Tongue (tissue), 2 donors: ENCODE results near the gene BPIFB3. TPM values are rescaled to one million over a fixed set of nuclear protein-coding genes. Genes with fewer than 3 reads are reported as not detected.
"Not testable (repeated sequence)": the region's sequence is repeated elsewhere in the genome, so short reads cannot be mapped to it uniquely, and the experiment has no call there.

Experiments used
- DNase-seq: peaks from one replicate; pipeline ENCODE4 v3.0.0-alpha.2; 2015
- total RNA-seq: library from RNA; depleted of rRNA; stranded (reverse); fragments of >200 nt; gene quantifications from one replicate; pipeline ENCODE4 v1.2.3, GENCODE V29; 2014

BPIFB3 gene
- total RNA-seq, 1 donor from 2014 or later = 11.3 TPM

DNA sequence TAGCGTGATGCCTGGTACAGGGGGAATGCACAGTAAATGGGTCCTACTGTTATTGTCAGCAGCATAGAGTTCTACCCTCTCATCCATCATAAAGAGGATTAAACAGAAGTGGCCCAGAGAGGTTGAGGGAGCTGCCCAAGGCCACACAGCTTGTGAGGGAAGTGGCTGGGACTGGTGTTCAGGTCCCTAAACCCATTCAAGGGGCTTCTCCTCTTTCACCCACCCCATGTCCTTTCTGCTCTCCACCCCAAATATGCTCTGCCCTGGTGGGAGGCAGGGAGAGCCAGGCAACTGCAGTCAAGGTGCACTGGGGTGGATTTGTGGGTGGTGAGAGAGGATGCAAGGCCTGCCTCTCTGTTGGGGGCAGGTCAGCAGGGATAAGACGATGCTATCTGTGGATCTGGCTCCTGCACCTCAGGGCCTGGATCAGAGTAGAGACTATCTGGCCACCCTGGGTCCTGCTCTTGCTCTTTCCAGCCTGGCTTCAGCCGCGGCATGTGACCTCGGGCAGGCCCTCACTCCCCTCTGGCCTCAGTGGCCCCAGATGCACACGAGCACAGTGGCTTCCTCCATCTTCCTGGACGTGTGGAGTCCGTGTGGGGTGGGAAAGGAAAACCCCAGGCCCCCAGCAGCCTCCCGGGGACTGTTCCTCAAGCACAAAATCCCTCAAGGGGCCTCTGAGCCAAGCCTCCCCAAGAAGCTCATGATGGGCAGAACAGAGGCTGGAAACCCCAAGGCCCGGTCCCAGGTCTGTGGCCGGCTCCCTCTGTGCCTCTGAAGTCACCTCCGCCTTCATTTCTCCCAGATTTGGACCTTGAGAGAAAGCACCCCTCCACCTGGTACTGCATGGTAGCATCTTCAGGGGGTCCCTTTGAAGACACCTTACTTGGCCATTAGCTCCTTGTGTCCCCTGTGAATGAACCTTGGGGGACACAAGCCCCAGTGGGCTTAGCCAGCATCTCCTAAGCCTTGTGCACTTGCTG is 25.6 kb upstream of the BPIFB3 start:
- no peak for DNase-seq

DNA sequence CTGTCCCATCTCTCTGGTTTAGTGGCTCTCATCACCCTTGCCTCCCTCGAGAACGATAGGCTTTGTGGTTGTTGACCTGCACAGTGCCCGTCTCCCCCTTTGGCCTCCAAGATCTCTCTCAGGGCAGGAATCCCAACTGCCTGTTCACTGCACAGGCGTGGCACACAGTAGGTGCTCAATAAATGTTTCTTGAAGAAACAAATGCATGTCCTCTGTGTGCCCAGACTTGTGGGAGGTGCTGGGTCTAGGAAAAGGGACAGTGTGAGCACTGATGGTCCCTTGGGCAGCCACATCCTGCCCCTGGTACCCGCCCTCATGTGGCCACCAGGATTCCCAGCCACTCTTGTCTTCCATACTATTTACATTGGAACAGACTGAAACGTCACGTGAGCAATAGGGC is 24.8 kb upstream of the BPIFB3 start:
- no peak for DNase-seq

GRCh38 chr20:33030076-33030475 is 23.6 kb upstream of the BPIFB3 start:
- DNase-seq = no peak

GRCh38 chr20:33030569-33030968 is 23.1 kb upstream of the BPIFB3 start:
- no peak for DNase-seq

DNA sequence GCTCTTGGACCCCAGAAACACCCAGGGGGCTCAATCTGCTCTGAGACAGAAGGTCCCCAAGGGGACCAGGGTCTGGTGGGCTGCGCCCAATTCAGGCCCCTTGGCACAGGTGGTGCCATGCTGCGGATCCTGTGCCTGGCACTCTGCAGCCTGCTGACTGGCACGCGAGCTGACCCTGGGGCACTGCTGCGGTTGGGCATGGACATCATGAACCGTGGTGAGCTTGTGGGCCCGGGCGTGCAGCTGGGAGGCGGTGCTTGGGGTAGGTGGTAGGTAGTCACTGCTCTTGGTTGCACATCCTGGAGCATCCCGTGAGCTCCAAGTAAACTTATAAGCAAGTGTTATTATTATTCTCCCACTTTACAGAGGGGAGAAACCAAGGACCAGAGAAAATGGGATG is 22.2 kb upstream of the BPIFB3 start, which contains the start of gene BPIFB6:
TSS of gene BPIFB6 (plus strand) at position 118 of the 400 bp plus-strand sequence. CDS start at position 118, 0 bp downstream.
- no peak for DNase-seq

DNA sequence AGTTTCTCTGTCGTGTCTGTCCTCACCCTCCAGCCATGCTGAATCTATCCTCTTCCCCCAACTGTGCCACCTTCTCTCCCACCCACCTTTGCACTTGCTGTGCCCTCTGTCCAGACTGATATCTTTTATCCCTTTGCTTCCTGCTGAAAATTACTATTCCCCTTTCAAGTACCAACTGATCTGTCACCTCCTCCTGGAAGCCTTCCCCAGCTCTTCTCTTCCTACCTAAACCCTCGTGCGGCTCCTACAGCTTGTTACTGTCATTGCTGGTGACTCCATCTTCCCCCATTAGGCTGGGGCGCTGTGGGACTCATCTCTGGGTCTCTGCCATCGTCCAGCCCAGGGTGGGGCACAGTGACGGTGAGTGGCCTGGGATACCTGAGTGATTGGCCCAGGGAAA is 21.1 kb upstream of the BPIFB3 start:
- DNase-seq = no peak

DNA sequence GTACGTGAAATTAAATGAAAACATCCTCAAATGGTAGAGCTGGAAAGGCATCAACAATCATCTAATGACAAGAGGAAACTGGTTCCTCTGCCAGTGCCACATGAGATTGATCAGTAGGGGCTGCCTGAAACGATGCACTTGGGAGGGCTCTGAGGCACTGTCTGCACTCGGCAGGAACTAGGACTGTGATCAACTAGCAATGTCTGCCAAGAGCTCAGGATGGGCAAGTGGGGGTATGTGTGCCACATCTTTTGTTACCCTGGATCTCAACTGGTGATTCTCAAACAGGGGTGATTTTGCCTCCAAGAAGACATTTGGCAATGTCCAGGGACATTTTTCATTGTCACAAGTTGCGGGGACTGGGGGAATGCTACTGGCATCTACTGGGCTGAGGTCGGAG is 20.3 kb upstream of the BPIFB3 start:
- no peak for DNase-seq

GRCh38 chr20:33034115-33034514 is 19.6 kb upstream of the BPIFB3 start:
- no peak for DNase-seq

- DNase-seq = no peak
Observed at GRCh38 chr20:33034901-33035492, 18.7 kb upstream of the BPIFB3 start.

- no peak for DNase-seq
Observed at GRCh38 chr20:33037456-33037855, 16.2 kb upstream of the BPIFB3 start.

GRCh38 chr20:33038243-33038642 is 15.5 kb upstream of the BPIFB3 start:
- DNase-seq = no peak

GRCh38 chr20:33042430-33042829 is 11.3 kb upstream of the BPIFB3 start:
- DNase-seq = no peak

DNA sequence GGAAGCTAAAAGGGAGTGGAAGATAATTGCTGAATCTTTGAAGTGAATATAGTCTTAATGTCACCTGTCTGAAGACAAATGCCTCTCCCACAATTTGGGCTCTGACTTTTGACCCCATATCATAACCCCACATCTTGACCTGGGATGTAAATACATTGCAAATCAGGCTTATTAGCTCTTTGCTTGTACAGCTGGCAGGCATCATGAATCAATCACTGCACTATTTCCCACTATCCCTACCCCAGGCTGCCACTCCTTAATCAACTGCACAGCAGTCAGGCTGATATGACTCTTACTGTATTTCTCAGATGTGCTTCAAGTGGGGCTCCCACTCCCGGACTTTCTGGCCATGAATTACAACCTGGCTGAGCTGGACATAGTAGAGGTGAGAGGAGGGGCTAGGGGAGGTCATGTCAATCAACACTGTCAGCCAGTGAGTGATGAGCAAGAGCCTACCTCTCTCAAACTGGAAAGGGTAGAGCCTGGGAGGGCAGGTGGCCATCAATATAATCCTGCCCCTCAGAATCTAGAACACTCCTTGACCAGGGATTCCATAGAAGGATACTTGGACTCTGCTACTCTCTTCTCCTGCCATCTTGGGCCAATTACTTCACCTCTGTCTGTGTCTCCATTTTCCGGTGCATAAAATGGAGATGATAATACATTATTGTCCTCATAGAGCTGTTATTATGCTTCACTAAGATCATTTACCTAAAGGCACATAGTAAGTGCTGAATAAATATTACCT is 10.5 kb upstream of the BPIFB3 start:
- DNase-seq = no peak

DNA sequence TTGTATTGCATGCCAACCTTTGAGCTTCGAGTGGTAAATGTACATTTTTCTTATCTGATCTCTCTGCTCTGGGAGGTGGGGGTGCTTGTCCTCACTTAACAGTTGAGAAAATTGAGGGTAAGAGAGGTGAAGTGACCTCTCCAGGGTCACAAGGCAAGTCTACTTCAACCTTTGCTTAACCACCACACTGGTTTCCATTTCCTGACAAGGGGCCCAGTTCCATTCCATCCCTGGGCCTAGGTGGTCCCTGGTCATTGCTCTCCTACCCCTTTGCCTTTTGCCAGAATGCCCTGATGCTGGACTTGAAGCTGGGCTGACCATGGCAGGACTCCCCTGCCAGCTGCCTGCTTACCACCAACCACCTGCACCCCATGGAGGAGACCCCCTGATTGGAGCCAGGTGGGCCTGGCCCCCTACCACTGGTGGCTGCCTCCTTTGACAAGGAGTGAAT is 9.9 kb upstream of the BPIFB3 start:
- DNase-seq = no peak

DNA sequence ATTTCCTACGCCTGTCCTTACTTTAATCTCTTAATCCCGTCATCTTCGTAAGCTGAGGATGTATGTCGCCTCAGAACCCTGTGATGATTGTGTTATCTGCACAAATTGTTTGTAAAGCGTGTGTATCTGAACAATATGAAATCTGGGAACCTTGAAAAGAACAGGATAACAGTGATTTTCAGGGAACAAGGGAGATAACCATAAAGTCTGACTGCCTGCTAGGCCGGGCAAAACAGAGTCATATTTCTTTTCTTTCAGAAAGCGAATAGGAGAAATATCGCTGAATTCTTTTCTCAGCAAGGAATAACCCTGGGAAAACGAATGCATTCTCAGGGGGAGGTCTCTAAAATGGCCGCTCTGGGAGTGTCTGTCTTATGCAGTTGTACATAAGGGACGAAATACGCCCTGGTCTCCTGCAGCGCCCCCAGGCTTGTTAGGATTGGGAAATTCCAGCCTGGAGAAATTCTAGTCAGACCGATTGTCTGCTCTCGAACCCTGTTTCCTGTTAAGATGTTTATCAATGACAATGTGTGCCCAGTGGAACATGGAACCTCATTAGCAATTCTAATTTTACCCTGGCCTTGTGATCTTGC is 8.5 kb upstream of the BPIFB3 start:
- not testable (repeated sequence) for DNase-seq

DNA sequence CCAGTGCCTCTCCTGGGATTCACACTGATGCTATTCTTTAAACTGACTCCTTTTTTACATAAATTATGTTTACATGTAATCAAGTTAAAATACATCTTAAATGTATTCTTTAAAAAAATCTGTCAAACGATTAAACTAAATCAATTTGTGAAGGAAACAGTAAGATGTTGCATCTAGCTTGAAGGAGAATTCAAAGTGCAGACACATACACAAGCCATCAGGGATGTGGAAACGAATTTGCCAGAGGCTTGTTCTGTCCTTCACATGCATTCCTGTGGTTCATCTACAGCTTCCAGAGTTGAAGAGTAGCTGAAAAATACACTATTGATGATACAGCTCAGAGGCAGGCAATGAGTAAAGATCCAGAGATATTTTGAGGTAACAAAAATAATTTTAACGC is 7.3 kb upstream of the BPIFB3 start:
- no peak for DNase-seq

- no peak for DNase-seq
Observed at GRCh38 chr20:33051333-33051732, 2.4 kb upstream of the BPIFB3 start.

- no peak for DNase-seq
Observed at GRCh38 chr20:33054381-33054780, 678 bp downstream of the BPIFB3 start.

DNA sequence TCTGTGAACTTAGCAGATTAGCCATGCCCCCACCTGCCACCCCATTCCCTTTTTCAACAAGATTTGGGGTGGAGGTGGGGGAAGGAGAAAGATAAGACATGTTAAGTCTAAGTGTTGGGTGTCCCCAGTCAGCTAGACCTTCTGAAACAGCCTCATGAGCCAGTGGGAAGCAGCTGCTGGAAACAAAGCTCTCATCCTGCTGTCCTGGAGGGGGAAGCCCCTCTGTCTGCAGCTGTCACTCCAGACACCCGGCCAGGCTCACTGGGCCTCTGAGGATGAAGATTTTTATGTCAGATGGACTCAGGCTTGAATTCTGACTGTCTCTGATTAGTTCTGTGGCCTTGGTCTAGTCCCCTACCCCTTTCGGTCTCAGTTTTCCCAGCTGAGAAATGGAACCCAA is 1.1 kb downstream of the BPIFB3 start:
- peak; percentile 43 for DNase-seq

DNA sequence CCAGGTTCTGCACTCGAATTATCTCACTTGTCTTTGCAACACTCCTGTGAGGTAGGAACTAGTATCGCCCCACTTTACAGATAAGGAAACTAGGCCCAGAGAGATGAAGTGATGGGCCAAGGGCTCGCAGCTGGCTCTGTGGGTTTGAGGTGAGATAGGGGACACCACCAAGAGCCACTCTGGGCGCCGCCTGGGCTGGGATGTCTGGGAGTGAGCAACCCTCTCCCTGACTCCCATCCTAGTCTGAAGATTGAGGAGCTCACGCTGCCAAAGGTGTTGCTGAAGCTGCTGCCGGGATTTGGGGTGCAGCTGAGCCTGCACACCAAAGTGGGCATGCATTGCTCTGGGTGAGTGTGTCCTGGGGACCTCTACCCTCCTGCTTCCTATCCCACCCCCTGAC is 5.4 kb downstream of the BPIFB3 start:
- DNase-seq = no peak

DNA sequence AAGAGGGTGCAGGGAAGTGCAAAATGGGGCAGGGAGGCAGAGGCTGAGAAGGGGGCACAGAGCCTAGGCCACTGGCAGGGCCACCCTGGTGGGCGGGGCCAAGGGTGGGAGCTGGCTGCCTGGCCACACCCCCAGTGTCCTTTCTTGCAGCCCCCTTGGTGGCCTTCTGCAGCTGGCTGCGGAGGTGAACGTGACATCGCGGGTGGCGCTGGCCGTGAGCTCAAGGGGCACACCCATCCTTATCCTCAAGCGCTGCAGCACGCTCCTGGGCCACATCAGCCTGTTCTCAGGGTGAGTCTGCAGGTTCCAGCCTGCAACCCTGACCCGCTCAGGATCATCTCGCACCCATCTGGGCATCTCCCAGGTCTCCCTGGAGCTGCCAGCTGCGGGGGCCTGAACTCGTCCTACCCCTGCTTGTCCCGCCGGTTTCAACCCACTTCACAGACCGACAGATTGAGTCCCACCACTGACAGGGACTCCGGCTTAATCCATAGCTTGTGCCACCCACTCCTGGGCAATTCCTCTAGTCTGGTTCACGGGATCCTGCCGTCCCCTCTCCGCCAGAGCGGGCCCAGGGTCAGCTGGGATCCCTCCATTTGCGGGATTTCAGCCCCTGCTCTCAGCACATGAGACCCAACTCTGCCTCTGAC is 6.2 kb downstream of the BPIFB3 start:
- no peak for DNase-seq

- peak; percentile 13 for DNase-seq
Observed at GRCh38 chr20:33061658-33062028, 7.9 kb downstream of the BPIFB3 start.
